ELF-1 (cell line): ENCODE results near the gene MPV17L2.

Source experiments
- DNase-seq: peaks from one replicate; pipeline ENCODE4 v3.0.0-alpha.2; 2016; ENCODE audit warnings: low read depth, low spot score

The MPV17L2 gene

GRCh38 chr19:18216789-18217188 is 23.8 kb downstream of the MPV17L2 start:
- DNase-seq = no peak

DNA sequence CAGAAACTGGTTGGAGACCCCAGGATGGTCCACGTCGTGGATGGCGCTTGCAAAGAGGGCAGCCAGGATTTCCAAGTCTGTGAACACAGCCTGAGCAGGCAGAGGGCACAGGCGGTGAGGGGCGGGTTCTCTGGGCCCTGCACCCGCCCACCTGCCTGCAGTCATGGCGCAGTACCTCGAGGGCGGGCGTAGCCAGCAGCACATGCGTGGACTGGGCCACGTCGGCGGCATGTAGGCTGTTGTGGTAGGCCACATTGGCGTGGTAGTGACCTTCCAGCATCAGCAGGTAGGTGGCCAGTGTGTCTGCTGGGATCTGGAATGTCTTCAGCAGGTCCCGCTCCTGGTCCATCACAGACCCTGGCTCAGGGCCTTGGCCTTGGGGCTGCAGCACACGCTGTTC is 25.1 kb downstream of the MPV17L2 start:
- DNase-seq = no peak

DNA sequence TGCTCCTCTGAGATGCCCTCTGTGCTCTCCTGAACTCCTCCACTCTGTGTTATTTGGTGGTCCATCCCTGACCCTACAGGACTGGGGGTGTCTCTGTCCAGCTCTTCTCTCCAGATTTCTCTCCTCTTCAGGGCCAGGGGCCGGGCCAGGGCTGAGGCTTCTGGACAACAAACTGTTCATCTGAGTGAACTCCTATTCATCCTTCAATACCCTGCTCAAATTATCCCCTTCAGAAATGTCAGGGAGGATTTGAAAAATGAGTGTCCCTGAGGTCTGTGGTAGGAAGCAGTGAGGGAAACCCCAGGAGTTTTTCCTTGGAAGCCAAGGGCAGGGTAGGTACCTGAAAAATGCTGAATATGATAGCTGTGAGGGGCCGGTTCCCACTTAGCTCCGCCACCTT is 25.6 kb downstream of the MPV17L2 start:
- no peak for DNase-seq

GRCh38 chr19:18219911-18220631 is 27.1 kb downstream of the MPV17L2 start:
- no peak for DNase-seq

- DNase-seq = peak; percentile 77
Measured at GRCh38 chr19:18220632-18221275, 27.7 kb downstream of the MPV17L2 start.

GRCh38 chr19:18221815-18222725 is 29.1 kb downstream of the MPV17L2 start:
- peak; percentile 78 for DNase-seq

DNA sequence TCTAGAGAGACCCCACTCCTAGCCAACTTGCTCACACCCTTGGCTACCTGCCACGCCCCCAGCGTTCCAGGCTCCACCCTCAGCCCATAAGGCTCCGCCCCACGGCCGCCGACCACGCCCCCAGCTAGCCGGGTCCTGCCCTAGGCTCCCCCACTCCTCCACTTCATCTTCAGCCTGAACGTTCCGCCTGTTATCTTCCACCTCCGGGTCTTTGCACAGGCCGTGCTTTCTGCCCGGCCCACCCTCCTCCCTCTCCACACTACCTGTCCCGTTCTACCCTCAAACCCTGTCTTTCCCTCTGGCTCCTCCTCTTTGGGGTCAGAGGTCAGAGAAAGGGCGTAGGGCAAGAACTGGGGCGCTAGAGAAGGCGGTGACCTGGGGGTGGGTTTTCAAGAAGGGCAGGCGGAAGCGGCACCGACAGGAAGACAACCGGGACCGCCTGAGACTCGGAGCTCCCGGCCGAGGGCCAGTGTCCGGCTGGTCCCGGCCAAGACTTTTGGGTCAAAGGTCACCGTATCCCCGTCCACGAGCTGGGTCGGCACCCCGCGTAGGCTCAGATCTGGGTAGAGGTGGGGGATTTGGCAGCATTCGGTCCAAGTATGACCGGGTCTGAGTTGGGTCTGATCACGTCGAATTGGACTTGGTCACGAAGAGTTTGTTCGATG is 31.0 kb downstream of the MPV17L2 start:
- DNase-seq = peak; percentile 96

DNA sequence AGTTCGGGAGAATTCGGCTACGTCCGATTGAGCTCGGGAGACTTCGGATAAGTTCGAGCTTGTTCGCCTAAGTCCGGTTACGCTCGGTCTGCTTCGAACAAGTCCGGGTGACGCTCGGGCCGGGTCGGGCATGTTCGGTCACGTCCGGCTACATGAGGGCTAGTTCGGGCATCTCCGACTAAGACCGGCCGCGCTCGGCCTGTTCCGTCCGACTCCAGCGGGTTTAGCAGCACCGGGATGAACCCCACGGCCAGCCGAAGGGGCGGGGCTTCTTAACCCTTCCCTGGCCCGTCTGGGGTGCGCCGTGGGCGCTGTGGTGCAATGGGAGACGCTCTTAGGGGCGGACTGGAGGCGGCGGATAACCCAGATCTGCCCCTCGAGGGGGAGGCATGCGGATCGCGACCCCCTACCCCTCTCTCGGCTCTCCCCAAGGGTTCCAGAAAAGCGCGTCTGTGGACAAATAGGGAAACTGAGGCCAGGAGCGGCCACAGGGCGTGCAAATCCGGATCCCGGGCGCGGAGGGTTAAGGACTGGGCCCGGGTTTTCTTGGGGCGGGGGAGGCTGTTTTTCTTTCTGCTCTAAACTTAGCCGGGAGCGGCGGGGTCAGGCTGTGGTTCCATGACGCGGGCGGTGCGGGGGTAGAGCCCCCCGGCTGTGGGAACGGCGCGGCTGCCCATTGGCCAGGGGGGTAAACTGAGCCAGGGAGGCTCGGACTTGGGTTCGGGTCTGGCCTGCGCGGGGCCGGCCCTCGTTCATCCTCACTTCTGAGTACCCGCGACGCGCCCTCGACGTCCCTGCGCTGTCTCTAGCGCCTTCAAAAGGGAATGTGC is 31.7 kb downstream of the MPV17L2 start:
- peak; percentile 99 for DNase-seq

- DNase-seq = no peak
Measured at GRCh38 chr19:18225355-18225701, 32.3 kb downstream of the MPV17L2 start.

DNA sequence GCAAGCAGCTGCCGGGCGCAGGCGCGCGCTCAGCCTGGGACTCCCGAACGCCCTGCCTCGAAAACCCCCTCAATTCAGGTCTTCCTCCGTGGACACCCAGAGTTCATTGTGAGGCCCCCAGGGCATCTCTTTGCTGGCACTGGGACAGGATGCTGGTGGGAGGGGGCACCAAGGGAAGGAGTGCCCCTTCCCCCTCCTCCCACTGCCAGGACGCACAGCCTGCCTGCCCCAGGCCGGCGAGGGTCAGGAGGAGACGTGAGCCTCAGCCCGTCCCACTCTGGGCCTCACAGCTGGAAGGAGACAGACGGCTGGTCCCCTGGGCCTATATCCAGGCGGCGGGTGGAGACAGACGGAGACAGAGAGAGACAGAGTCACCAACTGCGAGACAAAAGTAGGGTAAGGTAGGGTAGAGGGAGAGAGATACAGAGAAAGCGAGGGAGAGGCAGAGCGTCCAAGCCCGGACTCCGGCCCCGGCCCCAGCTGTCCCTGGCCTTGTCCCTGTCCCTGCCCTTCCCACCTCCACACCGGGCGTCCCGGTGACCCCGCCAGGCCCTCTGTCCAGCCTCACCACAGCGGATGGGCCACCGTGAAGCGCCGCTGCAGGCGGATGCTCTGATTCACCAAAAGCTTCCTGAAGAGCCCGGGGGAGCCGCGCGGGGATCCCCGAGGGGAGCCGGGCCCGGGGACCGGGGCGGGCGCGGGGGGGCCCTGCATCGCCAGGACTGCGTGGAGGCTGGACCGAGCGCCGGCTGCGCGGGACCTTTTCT is 32.9 kb downstream of the MPV17L2 start, which contains the start of gene PDE4C:
PDE4C (minus strand) TSS at position 737 of the 767 bp plus-strand sequence; CDS start at position 714, 23 bp downstream.
- DNase-seq = peak; percentile 46

- DNase-seq = no peak
Measured at GRCh38 chr19:18226956-18227780, 34.1 kb downstream of the MPV17L2 start.

- DNase-seq = no peak
Measured at GRCh38 chr19:18227781-18228271, 34.8 kb downstream of the MPV17L2 start.

- no peak for DNase-seq
Measured at GRCh38 chr19:18229474-18229873, 36.5 kb downstream of the MPV17L2 start.

DNA sequence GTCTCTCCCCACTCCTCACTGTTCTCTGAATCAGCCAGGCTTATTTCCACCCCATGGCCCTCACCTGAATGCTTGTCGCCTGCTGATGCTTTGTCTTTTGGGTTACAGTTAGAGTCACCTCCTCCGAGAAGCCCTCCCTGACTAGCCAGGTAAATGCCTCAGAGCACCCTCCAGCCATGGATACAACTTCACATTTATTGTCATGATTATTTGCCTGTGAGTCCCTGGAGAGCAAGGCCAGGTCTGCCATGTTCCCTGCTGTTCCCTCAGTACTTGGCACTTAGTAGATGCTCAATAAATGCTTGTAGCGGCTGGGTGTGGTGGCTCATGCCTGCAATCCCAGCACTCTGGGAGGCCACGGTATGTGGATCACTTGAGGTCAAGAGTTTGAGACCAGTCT is 36.9 kb downstream of the MPV17L2 start:
- no peak for DNase-seq

GRCh38 chr19:18230941-18231734 is 38.1 kb downstream of the MPV17L2 start:
- no peak for DNase-seq

- no peak for DNase-seq
Measured at GRCh38 chr19:18231775-18232174, 38.8 kb downstream of the MPV17L2 start.

DNA sequence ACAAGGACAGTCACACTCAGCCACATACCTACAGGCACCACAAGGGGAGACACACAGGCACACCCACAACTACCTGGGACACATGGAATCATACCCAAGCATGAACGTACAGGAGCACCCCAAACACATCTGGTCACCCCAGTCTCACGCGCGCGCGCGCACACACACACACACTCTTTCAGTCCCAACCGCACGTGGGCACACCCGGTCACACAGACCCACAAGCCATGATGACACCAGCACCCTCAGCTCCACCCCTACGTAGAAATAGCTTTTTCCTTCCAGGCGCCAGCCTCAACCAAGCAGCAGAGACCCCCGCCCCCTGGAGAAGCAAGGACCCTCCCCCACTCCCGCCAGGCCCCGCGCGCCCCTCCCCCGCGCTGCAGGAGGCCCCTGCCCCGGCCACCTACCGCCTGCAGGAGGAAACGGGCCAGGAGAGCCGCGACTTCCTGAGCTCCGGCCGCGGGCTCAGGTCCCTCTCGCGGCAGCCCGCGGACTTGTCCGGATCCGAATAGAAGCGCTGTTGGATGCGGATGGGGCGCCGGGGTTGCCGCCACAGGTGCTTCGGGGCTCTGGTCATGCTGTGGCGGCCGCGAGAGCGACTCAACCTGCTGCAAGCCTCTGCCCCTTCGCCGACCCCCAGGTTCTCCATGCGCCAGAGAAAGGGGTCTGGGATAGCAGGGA is 39.7 kb downstream of the MPV17L2 start:
- peak; percentile 89 for DNase-seq
